HG03520 (cell line): ENCODE data around the gene LRRC57.
A peak's percentile ranks its signal among the peaks of the same experiment; 100 is the strongest.

Experiments
- ATAC-seq: cut with Tn5 transposase; IDR thresholded peaks from one replicate; pipeline ENCODE4 v1.9.1; 2021; ENCODE audit warnings: mild to moderate bottlenecking, moderate library complexity; ENCODE audit not compliant: unreplicated experiment

LRRC57 gene

DNA sequence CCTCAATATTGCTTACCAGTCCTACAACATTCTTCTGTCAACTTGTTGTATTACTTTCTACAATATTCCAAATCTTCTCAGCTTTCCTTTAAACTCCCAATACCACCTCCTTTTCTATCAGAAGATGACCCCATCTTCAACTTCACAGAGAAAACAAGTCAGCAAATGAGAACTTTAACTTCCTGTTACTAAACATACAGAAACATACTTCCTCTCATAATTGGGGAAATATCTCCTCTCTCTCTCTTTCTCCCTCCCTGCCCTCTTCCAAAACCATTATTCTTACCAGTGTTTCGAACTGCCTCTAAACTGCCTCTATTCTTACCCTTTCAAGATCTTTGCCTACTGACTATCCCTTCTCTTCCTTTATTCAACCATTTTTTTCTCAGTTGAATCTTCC is 54.9 kb downstream of the LRRC57 start:
- ATAC-seq, result no peak

GRCh38 chr15:42491539-42492225 is 56.9 kb downstream of the LRRC57 start:
- ATAC-seq, result no peak

DNA sequence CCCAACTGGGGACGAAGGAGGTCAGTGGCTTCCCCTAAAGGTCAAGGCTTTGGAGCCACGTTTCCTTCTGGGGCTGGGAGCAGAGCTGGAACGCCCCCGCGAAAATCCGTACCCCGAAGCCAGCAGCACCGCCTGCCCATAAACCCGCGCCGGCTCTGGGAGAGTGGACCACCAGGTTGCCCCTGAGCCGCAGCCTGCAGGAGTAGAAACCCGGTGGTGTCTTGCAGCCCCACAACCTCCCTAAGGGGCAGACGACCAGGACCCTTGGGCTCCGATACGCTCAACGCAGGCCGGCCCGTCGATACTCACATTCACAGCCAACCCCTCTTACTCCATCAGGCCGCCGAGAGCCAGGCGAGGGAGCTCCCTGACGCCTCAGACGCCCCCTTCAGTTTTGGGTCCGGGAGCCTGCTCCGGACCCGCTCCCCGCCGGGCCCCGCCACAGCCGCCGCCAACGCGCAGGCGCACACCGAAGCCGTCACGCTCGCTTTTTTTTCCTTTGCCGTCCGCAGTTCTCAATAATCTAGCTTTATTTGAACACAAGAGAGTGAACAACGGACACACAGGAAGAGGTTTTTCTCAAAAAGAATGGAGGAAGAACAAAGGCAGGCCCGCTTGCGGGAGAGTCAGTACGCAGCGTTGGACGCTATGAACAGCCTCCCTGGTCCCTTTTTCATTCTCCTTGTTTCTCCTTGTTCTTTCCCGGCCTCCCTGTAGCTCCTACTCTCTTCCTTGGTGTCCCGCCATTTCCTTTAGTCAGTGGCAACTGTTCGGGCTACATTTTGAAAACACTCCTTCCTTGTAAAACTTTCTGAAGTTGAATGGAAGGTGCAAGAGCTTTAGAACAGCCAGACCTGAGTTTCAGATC is 57.7 kb downstream of the LRRC57 start, which contains the start of gene ZNF106:
TSS of gene ZNF106 (minus strand) at position 471 of the 868 bp plus-strand sequence. CDS start 18,852 bp downstream, outside the sequence.
- ATAC-seq, result peak; percentile 46

GRCh38 chr15:42490291-42490670 is 58.3 kb downstream of the LRRC57 start:
- no peak for ATAC-seq
